HCT116 (cell line): Measurements from ENCODE around the gene TMED10. TPM values are rescaled to one million over a fixed set of nuclear protein-coding genes. Genes with fewer than 3 reads are reported as not detected.

Experiments
- ATAC-seq: fragments of 200-7000 bp; cut with Tn5 transposase; 2 replicates; pipeline ENCODE4 v1.9.1; 2020; ENCODE audit warnings: mild to moderate bottlenecking, moderate library complexity
- BruUV-seq: library from RNA; stranded (reverse); fragments of 400-500 nt; replicated peaks from 2 replicates; lab custom pipeline; 2021; lab: Mats Ljungman, UMichigan
- CTCF ChIA-PET: fragments of 300-600 bp; sonication (Branson Sonifier 250); formaldehyde crosslinking; loops from one replicate; lab custom pipeline; 2021; ENCODE audit warnings: antibody characterized with exemption; lab: Charles Lee
- POLR2A ChIA-PET: fragments of 300-600, 350-600 bp; sonication (Branson Sonifier 250); formaldehyde crosslinking; loops from one replicate; lab custom pipeline; 2021; ENCODE audit warnings: antibody characterized with exemption; lab: Charles Lee
- RAD21 ChIA-PET, 2 experiments: fragments of 300-600 bp; sonication (Branson Sonifier 250); formaldehyde crosslinking; loops; one replicate each; lab custom pipeline; 2023; ENCODE audit warnings: low total read pairs in 2 of 2; ENCODE audit not compliant: uncharacterized antibody in 2 of 2, unreplicated experiment in 2 of 2, low non-redundant PET in 1 of 2; lab: Charles Lee
- DNase-seq: peaks from one replicate; pipeline ENCODE4 v3.0.0-alpha.2; 2010; ENCODE audit warnings: low read depth, low spot score
- H2AFZ ChIP-seq: fragments of 200-600 bp; shearing (Covaris generic), sonication (generic); 2 replicates; pipeline ENCODE4 v1.6.1; 2017; ENCODE audit warnings: low read depth, mixed run types, mixed read lengths, antibody characterized with exemption, low read length; ENCODE audit not compliant: poor library complexity, severe bottlenecking
- H3K27ac ChIP-seq: 2 replicates; pipeline ENCODE4 v1.5.1; 2012; ENCODE audit warnings: low read depth, low read length
- H3K27me3 ChIP-seq: fragments of 200-600 bp; sonication (generic); 2 replicates; pipeline ENCODE4 v1.6.1; 2016; ENCODE audit warnings: mixed run types, low read length, mixed read lengths; ENCODE audit not compliant: insufficient read depth
- H3K36me3 ChIP-seq, 2 experiments: fragments of 200-500 bp in 1 of 2; fragments of 200-600 bp in 1 of 2; sonication (Bioruptor generic) in 1 of 2; sonication (generic) in 1 of 2; 2 replicates each; pipeline versions ENCODE4 v1.5.1 to v1.6.1; 2014 to 2016; ENCODE audit warnings: low read length in 2 of 2, inconsistent platforms in 1 of 2, mixed read lengths in 1 of 2, mixed run types in 1 of 2; ENCODE audit not compliant: insufficient read depth in 2 of 2, control insufficient read depth in 1 of 2
- H3K4me1 ChIP-seq, 2 experiments: fragments of 200-600 bp in 1 of 2; sonication (generic) in 1 of 2; 2 replicates each; pipeline versions ENCODE4 v1.5.1 to v1.6.1; 2012 to 2017; ENCODE audit warnings: low read length in 2 of 2, inconsistent platforms in 1 of 2, mild to moderate bottlenecking in 1 of 2, mixed read lengths in 1 of 2, mixed run types in 1 of 2, moderate library complexity in 1 of 2; ENCODE audit not compliant: insufficient read depth in 2 of 2, control insufficient read depth in 1 of 2
- H3K4me2 ChIP-seq: fragments of 200-600 bp; sonication (generic); 2 replicates; pipeline ENCODE4 v1.6.1; 2017; ENCODE audit warnings: mixed run types, low read length, mixed read lengths
- H3K4me3 ChIP-seq, 2 experiments: fragments of 200-600 bp in 1 of 2; sonication (generic) in 1 of 2; replicated peaks in 1 of 2; 2 replicates each; pipeline ENCODE4 v1.5.1; 2011 to 2016; ENCODE audit warnings: low read length in 2 of 2, control low read depth in 1 of 2, low read depth in 1 of 2, mild to moderate bottlenecking in 1 of 2, mixed read lengths in 1 of 2, mixed run types in 1 of 2
- H3K79me2 ChIP-seq: fragments of 200-600 bp; sonication (generic); 2 replicates; pipeline ENCODE4 v1.6.1; 2017; ENCODE audit warnings: mild to moderate bottlenecking, mixed run types, low read length, moderate library complexity, mixed read lengths; ENCODE audit not compliant: insufficient read depth
- H3K9ac ChIP-seq: fragments of 200-600 bp; sonication (generic); 2 replicates; pipeline ENCODE4 v1.6.1; 2016; ENCODE audit warnings: low read length, mixed read lengths
- H3K9me2 ChIP-seq: fragments of 200-600 bp; sonication (generic), shearing (Covaris generic); 2 replicates; pipeline ENCODE4 v1.6.1; 2017; ENCODE audit warnings: mixed run types, mild to moderate bottlenecking, moderate library complexity; ENCODE audit not compliant: insufficient read depth
- H3K9me3 ChIP-seq, 2 experiments: fragments of 200-500 bp in 1 of 2; fragments of 200-600 bp in 1 of 2; sonication (Bioruptor generic) in 1 of 2; sonication (generic) in 1 of 2; 2 replicates each; pipeline ENCODE4 v1.6.1; 2014 to 2017; ENCODE audit warnings: low read length in 2 of 2, mixed read lengths in 2 of 2, inconsistent platforms in 1 of 2, low read depth in 1 of 2, mild to moderate bottlenecking in 1 of 2, mixed run types in 1 of 2, moderate library complexity in 1 of 2; ENCODE audit not compliant: control insufficient read depth in 1 of 2, insufficient read depth in 1 of 2
- H4K20me1 ChIP-seq: fragments of 200-600 bp; sonication (generic), shearing (Covaris generic); 2 replicates; pipeline ENCODE4 v1.6.1; 2017; ENCODE audit warnings: mixed run types, mild to moderate bottlenecking, moderate library complexity; ENCODE audit not compliant: insufficient read depth
- CBX3 ChIP-seq: IDR thresholded peaks from 2 replicates; pipeline ENCODE4 v1.6.1; 2012; ENCODE audit warnings: low read depth
- CEBPB ChIP-seq: IDR thresholded peaks from 2 replicates; pipeline ENCODE4 v1.6.1; 2012; ENCODE audit warnings: low read depth
- EGR1 ChIP-seq: IDR thresholded peaks from 2 replicates; pipeline ENCODE4 v1.6.1; 2012; ENCODE audit warnings: low read depth
- EZH2 ChIP-seq: fragments of 200-600 bp; sonication (generic); IDR thresholded peaks from 2 replicates; pipeline ENCODE4 v1.6.1; 2017; ENCODE audit warnings: antibody characterized with exemption, mixed run types
- EZH2phosphoT487 ChIP-seq: fragments of 200-600 bp; IDR thresholded peaks from 2 replicates; pipeline ENCODE4 v1.6.1; 2018; ENCODE audit warnings: antibody characterized with exemption, borderline replicate concordance
- RAD21 ChIP-seq: IDR thresholded peaks from 2 replicates; pipeline ENCODE4 v1.6.1; 2012; ENCODE audit warnings: low read depth, mild to moderate bottlenecking
- SIN3A ChIP-seq: IDR thresholded peaks from 2 replicates; pipeline ENCODE4 v1.6.1; 2012; ENCODE audit warnings: low read depth
- SP1 ChIP-seq: IDR thresholded peaks from 2 replicates; pipeline ENCODE4 v1.6.1; 2012; ENCODE audit warnings: low read depth
- SRF ChIP-seq: IDR thresholded peaks from 2 replicates; pipeline ENCODE4 v1.6.1; 2012; ENCODE audit warnings: low read depth
- TCF7L2 ChIP-seq: IDR thresholded peaks from 2 replicates; pipeline ENCODE4 v1.7.0; 2011; ENCODE audit warnings: borderline replicate concordance, inconsistent platforms; ENCODE audit not compliant: insufficient read depth, insufficient read length; ENCODE audit errors: extremely low read depth
- ZFX ChIP-seq: fragments of 450-650 bp; IDR thresholded peaks from 2 replicates; pipeline ENCODE4 v1.6.1; 2017
- ZNF274 ChIP-seq: fragments of 200-500 bp; sonication (Bioruptor generic); IDR thresholded peaks from 2 replicates; pipeline ENCODE4 v1.6.1; 2014; ENCODE audit warnings: mild to moderate bottlenecking, low read depth, low read length, inconsistent platforms
- intact Hi-C: fragments of 100-400 bp; cut with micrococcal nuclease; formaldehyde crosslinking; loops from 2 replicates; pipeline ENCODE4 v1.10.0; 2022
- total RNA-seq: library from RNA; stranded (reverse); gene quantifications from one replicate; pipeline ENCODE4 v1.2.1, GENCODE V29; 2021; ENCODE audit not compliant: unreplicated experiment
- TF ChIP-seq, protein P1 (sequence below): IDR thresholded peaks from 2 replicates; pipeline ENCODE4 v1.6.1; 2011; ENCODE audit warnings: mild to moderate bottlenecking, low read length, moderate library complexity; ENCODE audit not compliant: insufficient replicate concordance; ENCODE audit errors: extremely low read depth
- TF ChIP-seq, protein P2 (sequence below), 3 experiments: fragments of 200-600 bp in 1 of 3; sonication (generic) in 1 of 3; IDR thresholded peaks in 2 of 3; conservative IDR thresholded peaks in 1 of 3; 2 replicates each; pipeline ENCODE4 v1.5.1; 2012 to 2017; ENCODE audit warnings: low read depth in 2 of 3, low read length in 2 of 3, antibody characterized with exemption in 1 of 3, borderline replicate concordance in 1 of 3, control low read depth in 1 of 3, mild to moderate bottlenecking in 1 of 3, mixed read lengths in 1 of 3, mixed run types in 1 of 3, moderate library complexity in 1 of 3; ENCODE audit not compliant: insufficient read depth in 1 of 3
- TF ChIP-seq, protein P3 (sequence below): IDR thresholded peaks from 2 replicates; pipeline ENCODE4 v1.6.1; 2012

Gene TMED10
- total RNA-seq, 1 experiment from 2014 or later = 303 TPM

DNA sequence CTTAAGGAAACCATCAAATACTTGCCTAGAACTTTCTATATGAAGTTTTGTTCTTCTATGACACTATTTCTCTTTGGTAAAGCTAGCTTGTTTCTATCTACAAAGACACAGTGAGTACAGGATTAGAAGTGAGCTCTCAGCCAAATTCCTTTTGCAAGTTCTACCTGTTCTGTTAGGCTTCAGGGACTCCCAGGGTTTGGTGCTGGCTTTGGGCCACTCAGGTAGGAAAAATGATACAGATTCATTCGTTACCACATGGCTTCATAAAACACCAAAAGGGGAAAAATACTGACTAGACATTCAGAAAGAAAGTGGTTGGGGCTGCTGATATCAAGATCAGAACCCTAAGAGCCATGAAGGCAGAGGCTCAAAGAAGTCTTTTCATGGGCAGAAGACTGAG lies 93.1 kb downstream of the TMED10 start (continued):
- TF ChIP-seq, protein P1, sequence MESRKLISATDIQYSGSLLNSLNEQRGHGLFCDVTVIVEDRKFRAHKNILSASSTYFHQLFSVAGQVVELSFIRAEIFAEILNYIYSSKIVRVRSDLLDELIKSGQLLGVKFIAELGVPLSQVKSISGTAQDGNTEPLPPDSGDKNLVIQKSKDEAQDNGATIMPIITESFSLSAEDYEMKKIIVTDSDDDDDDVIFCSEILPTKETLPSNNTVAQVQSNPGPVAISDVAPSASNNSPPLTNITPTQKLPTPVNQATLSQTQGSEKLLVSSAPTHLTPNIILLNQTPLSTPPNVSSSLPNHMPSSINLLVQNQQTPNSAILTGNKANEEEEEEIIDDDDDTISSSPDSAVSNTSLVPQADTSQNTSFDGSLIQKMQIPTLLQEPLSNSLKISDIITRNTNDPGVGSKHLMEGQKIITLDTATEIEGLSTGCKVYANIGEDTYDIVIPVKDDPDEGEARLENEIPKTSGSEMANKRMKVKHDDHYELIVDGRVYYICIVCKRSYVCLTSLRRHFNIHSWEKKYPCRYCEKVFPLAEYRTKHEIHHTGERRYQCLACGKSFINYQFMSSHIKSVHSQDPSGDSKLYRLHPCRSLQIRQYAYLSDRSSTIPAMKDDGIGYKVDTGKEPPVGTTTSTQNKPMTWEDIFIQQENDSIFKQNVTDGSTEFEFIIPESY = no peak
- TF ChIP-seq EGR1 (no peak), EZH2phosphoT487 (no peak), CEBPB (no peak), TCF7L2 (no peak)
- TF ChIP-seq, all 23 proteins: peak for 0

DNA sequence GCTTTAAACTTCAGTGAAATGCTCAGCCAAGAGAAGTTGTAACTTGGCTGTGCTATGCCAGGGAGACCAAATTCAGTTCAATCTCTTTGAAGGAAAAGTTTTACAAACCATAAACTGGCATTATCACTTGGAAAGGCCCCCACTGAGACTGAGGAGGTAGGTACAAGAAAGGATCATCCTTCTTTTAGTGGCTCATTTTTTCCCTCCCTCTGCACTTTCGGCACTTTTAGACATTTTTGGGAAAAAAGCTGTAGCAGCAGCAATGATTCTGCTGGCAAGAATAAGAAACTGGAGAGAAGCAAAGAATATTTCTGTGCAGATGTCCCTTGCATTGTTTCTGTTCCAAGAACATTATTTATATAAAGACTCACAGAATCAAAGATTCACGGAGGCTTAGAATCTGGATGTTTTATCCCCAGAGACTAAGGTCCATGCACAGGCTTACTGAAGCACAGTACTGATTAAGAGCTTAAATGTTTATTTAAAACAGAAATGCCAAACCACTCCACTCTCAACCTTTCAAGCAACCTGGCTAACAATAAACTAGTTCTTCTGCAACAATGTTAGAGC lies 94.7 kb downstream of the TMED10 start:
- H3K36me3 ChIP-seq = peaks cover under 1 to 17% of the 10 kb centered on the region in 2 experiments; a peak in 3 of 4 replicates
- no peak for DNase-seq
- H3K4me1 ChIP-seq = no peaks in the 10 kb centered on the region
- intact Hi-C loops = no loop called here
- no peaks in the 10 kb centered on the region for H4K20me1 ChIP-seq
- no peaks in the 10 kb centered on the region for H3K27me3 ChIP-seq
- H3K4me2 ChIP-seq = no peak overlapping the region
- BruUV-seq = no TSS peak
- H3K9me3 ChIP-seq = no peaks in the 10 kb centered on the region
- ATAC-seq = no peak
- H3K27ac ChIP-seq = no peak overlapping the region
- TF ChIP-seq CBX3 (no peak), SIN3A (no peak), CEBPB (no peak), ZNF274 (no peak), RAD21 (no peak), SP1 (no peak), SRF (no peak), EZH2 (no peak), ZFX (no peak)
- TF ChIP-seq, protein P2, sequence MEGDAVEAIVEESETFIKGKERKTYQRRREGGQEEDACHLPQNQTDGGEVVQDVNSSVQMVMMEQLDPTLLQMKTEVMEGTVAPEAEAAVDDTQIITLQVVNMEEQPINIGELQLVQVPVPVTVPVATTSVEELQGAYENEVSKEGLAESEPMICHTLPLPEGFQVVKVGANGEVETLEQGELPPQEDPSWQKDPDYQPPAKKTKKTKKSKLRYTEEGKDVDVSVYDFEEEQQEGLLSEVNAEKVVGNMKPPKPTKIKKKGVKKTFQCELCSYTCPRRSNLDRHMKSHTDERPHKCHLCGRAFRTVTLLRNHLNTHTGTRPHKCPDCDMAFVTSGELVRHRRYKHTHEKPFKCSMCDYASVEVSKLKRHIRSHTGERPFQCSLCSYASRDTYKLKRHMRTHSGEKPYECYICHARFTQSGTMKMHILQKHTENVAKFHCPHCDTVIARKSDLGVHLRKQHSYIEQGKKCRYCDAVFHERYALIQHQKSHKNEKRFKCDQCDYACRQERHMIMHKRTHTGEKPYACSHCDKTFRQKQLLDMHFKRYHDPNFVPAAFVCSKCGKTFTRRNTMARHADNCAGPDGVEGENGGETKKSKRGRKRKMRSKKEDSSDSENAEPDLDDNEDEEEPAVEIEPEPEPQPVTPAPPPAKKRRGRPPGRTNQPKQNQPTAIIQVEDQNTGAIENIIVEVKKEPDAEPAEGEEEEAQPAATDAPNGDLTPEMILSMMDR (IDR thresholded peaks at IDR 0.05 in 2 of 3, conservative IDR thresholded peaks at IDR 0.05 in 1 of 3; ENCODE audit: borderline replicate concordance in 1 of 3, insufficient read depth in 1 of 3, low read depth in 2 of 3, low read length in 2 of 3) = no peak
- TF ChIP-seq, protein P3, sequence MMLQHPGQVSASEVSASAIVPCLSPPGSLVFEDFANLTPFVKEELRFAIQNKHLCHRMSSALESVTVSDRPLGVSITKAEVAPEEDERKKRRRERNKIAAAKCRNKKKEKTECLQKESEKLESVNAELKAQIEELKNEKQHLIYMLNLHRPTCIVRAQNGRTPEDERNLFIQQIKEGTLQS = no peak
- TF ChIP-seq, protein P1 = no peak
- TF ChIP-seq, all 23 proteins: peak for 0
- H3K79me2 ChIP-seq = no peaks in the 10 kb centered on the region
- H2AFZ ChIP-seq = no peak overlapping the region
- ChIA-PET POLR2A (no interaction called here), RAD21 (no interaction called here), CTCF (interaction anchor here (1.0 kb wide), 1 partner anchor 137 kb away, joined by 3 read pairs; no protein-coding TSS in a partner anchor)
- H3K4me3 ChIP-seq = no peak overlapping the region
- no peak overlapping the region for H3K9ac ChIP-seq
- H3K9me2 ChIP-seq = no peaks in the 10 kb centered on the region
